Large intestine (tissue), 3 donors: ENCODE measurements around the gene HBG2. TPM values are rescaled to one million over a fixed set of nuclear protein-coding genes. Genes with fewer than 3 reads are reported as not detected.

Experiments used
- DNase-seq, 2 donors: peaks; one replicate each; pipeline versions ENCODE4 v3.0.0 to v3.0.0-alpha.2; 2013
- H3K27ac ChIP-seq: one replicate; pipeline ENCODE4 v1.5.1; 2013; ENCODE audit warnings: low read length
- H3K27me3 ChIP-seq: 2 replicates; pipeline ENCODE4 v1.6.1; 2013; ENCODE audit warnings: low read length; ENCODE audit not compliant: control insufficient read depth, insufficient read depth
- H3K36me3 ChIP-seq: 2 replicates; pipeline ENCODE4 v1.6.1; 2013; ENCODE audit warnings: low read length; ENCODE audit not compliant: control insufficient read depth, insufficient read depth
- H3K4me1 ChIP-seq: one replicate; pipeline ENCODE4 v1.6.1; 2013; ENCODE audit warnings: low read length; ENCODE audit not compliant: control insufficient read depth, insufficient read depth
- H3K4me3 ChIP-seq: one replicate; pipeline ENCODE4 v1.5.1; 2013; ENCODE audit warnings: low read length
- H3K9me3 ChIP-seq: one replicate; pipeline ENCODE4 v1.6.1; 2013; ENCODE audit warnings: mild to moderate bottlenecking, low read depth, low read length, moderate library complexity; ENCODE audit not compliant: control insufficient read depth
- WGBS: methylation state at CpG from one replicate; pipeline ENCODE4 v1.1.5; 2013; ENCODE audit warnings: low lambda C conversion rate; ENCODE audit not compliant: insufficient coverage; 5-methylcytosine and 5-hydroxymethylcytosine counted together
- polyA plus RNA-seq: library from polyadenylated mRNA; unstranded; fragments of 120-200 nt; gene quantifications from one replicate; pipeline ENCODE4 v1.2.1, GENCODE V29; 2013

Gene HBG2
- polyA plus RNA-seq, 1 donor: 2,367 TPM

DNA sequence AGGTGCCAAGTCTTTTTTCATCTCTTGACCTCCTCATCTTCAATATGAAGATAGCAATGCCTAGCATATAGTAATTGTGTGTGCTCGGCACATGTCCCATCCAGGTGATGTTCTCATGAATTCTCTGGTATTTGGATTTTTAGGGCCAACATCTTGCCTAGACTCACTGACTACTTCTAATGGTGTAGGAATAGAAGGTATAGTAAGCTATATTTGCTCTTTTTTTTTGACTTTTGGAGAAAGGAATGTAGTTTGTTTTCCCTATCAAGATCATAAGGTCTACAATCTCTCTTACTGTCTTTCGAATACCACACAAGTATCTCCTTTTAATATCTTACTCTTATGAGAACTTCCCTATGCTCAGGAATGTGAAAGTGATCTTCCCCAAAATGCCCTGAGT is 23.5 kb downstream of the HBG2 start:
- Histone ChIP-seq H3K36me3 (no peaks in the 10 kb centered on the region), H3K27ac (no peak overlapping the region), H3K27me3 (no peaks in the 10 kb centered on the region), H3K9me3 (no peaks in the 10 kb centered on the region), H3K4me1 (no peaks in the 10 kb centered on the region), H3K4me3 (no peak overlapping the region)
- WGBS: no CpG with 5 or more reads among the region's 2 CpGs
- no peak for DNase-seq

DNA sequence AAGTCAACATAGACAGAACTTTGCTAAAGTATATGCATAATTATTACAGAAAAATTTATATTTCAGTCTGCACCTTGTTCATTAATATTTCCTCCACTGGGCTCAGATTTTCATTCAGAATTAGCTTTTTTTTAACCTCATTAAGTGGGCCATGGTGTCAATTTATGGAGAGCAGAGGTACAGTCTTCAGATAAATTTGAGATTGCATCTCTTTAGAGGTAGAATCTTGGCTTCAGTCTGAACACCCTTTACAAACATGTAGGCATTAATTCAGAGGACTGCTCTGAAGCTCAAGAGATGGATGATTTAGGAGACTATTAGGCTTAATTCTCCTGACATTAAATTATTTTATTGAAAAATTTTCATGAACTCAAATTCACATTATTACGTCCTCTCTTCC is 24.3 kb downstream of the HBG2 start:
- Histone ChIP-seq H3K36me3 (no peaks in the 10 kb centered on the region), H3K4me3 (no peak overlapping the region), H3K27me3 (no peaks in the 10 kb centered on the region), H3K4me1 (no peaks in the 10 kb centered on the region), H3K9me3 (no peaks in the 10 kb centered on the region), H3K27ac (no peak overlapping the region)
- no peak for DNase-seq
- WGBS: 89% methylated on average over 1 of the region's 1 CpG

DNA sequence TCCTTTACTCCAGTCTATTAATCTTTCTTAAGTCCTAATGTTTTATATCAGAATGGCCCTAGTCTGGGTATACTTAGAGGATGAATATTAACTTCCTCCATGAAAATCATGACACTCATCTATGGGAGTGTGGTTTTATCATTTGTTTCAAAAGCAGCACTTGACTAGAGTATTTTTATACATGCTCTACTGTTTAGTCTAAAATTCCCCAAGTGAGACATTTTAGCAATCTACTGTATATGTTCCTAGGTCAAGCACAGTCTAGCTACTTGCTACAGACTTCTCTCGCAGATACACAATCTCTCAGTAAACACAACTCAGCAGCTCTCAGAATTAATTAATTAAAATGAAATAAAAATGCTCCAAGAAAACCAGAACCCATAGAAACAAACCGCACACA is 24.8 kb downstream of the HBG2 start:
- H3K27me3 ChIP-seq: no peaks in the 10 kb centered on the region
- WGBS: 100% methylated on average over 1 of the region's 2 CpGs
- no peaks in the 10 kb centered on the region for H3K4me1 ChIP-seq
- no peak overlapping the region for H3K27ac ChIP-seq
- H3K4me3 ChIP-seq: no peak overlapping the region
- no peaks in the 10 kb centered on the region for H3K36me3 ChIP-seq
- no peak for DNase-seq
- no peaks in the 10 kb centered on the region for H3K9me3 ChIP-seq

DNA sequence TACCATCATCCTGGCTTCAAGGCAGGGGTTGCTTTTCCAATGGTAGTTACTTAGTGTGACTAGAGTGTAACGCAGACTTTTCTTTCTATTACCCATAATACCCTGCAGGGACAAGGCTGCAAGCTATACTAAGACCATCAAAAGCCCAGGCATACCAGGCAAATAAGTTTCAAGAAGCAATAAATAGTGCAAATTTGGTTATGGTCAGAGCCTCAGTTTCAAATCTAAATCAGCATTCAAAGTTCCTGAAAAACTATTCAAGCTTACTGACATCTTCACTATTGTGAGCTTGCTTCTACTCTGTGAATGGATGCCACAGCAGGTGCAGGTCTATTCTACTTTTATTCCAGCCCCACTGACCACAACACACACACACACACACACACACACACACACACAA is 25.2 kb downstream of the HBG2 start:
- no peak for DNase-seq
- H3K27me3 ChIP-seq: no peaks in the 10 kb centered on the region
- WGBS: no CpG with 5 or more reads among the region's 1 CpG
- H3K4me3 ChIP-seq: no peak overlapping the region
- H3K36me3 ChIP-seq: no peaks in the 10 kb centered on the region
- H3K9me3 ChIP-seq: no peaks in the 10 kb centered on the region
- H3K4me1 ChIP-seq: no peaks in the 10 kb centered on the region
- H3K27ac ChIP-seq: no peak overlapping the region

DNA sequence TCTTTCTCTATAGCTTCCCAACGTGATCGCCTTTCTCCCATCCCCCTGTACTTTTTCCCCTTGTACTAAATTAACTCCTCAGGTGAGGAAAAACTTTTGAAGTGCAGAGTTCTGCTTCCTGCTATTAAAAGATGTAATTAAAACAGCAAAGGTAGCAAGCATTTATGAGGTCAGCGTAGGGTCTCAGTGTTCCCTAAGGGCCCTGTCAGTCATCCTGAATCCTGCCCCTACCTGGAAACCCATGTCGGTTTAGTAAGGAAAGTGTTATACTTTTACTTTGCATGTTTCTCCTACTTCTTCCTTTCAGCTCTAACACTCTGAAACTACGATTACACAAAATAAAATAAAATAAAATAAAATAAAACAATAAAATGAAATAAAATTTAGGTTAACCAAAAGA is 26.5 kb downstream of the HBG2 start:
- 81% methylated on average over 5 of the region's 5 CpGs for WGBS
- H3K9me3 ChIP-seq: no peaks in the 10 kb centered on the region
- H3K27me3 ChIP-seq: no peaks in the 10 kb centered on the region
- H3K4me1 ChIP-seq: no peaks in the 10 kb centered on the region
- H3K4me3 ChIP-seq: no peak overlapping the region
- DNase-seq: no peak
- H3K27ac ChIP-seq: no peak overlapping the region
- H3K36me3 ChIP-seq: no peaks in the 10 kb centered on the region

DNA sequence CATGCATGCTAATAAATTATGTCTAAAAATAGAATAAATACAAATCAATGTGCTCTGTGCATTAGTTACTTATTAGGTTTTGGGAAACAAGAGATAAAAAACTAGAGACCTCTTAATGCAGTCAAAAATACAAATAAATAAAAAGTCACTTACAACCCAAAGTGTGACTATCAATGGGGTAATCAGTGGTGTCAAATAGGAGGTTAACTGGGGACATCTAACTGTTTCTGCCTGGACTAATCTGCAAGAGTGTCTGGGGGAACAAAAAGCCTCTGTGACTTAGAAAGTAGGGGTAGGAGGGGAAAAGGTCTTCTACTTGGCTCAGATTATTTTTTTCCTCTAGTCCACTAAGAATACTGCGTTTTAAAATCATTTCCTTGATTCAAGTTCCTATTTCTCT is 26.9 kb downstream of the HBG2 start:
- 60% methylated on average over 1 of the region's 1 CpG for WGBS
- no peaks in the 10 kb centered on the region for H3K36me3 ChIP-seq
- no peaks in the 10 kb centered on the region for H3K4me1 ChIP-seq
- no peak for DNase-seq
- no peak overlapping the region for H3K27ac ChIP-seq
- no peaks in the 10 kb centered on the region for H3K27me3 ChIP-seq
- H3K9me3 ChIP-seq: no peaks in the 10 kb centered on the region
- no peak overlapping the region for H3K4me3 ChIP-seq

DNA sequence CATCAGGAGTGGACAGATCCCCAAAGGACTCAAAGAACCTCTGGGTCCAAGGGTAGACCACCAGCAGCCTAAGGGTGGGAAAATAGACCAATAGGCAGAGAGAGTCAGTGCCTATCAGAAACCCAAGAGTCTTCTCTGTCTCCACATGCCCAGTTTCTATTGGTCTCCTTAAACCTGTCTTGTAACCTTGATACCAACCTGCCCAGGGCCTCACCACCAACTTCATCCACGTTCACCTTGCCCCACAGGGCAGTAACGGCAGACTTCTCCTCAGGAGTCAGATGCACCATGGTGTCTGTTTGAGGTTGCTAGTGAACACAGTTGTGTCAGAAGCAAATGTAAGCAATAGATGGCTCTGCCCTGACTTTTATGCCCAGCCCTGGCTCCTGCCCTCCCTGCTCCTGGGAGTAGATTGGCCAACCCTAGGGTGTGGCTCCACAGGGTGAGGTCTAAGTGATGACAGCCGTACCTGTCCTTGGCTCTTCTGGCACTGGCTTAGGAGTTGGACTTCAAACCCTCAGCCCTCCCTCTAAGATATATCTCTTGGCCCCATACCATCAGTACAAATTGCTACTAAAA is 27.8 kb downstream of the HBG2 start, which contains the start of gene HBB:
Gene HBB, minus strand, starts transcription at position 340 of the 579 bp plus-strand sequence. Its CDS starts 50 bp downstream, at position 290.
- H3K36me3 ChIP-seq: no peaks in the 10 kb centered on the region
- no peaks in the 10 kb centered on the region for H3K4me1 ChIP-seq
- WGBS: 40% methylated on average over 1 of the region's 3 CpGs
- no peak within 1 kb of the TSS for H3K27ac ChIP-seq
- no peak within 1 kb of the TSS for H3K4me3 ChIP-seq
- H3K9me3 ChIP-seq: no peaks in the 10 kb centered on the region
- no peak for DNase-seq
- no peaks in the 10 kb centered on the region for H3K27me3 ChIP-seq

DNA sequence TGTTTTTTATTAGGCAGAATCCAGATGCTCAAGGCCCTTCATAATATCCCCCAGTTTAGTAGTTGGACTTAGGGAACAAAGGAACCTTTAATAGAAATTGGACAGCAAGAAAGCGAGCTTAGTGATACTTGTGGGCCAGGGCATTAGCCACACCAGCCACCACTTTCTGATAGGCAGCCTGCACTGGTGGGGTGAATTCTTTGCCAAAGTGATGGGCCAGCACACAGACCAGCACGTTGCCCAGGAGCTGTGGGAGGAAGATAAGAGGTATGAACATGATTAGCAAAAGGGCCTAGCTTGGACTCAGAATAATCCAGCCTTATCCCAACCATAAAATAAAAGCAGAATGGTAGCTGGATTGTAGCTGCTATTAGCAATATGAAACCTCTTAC is 29.1 kb downstream of the HBG2 start:
- Histone ChIP-seq H3K27ac (no peak overlapping the region), H3K27me3 (no peaks in the 10 kb centered on the region), H3K9me3 (no peaks in the 10 kb centered on the region), H3K4me1 (no peaks in the 10 kb centered on the region), H3K4me3 (no peak overlapping the region), H3K36me3 (no peaks in the 10 kb centered on the region)
- DNase-seq: no peak
- WGBS: no CpG with 5 or more reads among the region's 2 CpGs

DNA sequence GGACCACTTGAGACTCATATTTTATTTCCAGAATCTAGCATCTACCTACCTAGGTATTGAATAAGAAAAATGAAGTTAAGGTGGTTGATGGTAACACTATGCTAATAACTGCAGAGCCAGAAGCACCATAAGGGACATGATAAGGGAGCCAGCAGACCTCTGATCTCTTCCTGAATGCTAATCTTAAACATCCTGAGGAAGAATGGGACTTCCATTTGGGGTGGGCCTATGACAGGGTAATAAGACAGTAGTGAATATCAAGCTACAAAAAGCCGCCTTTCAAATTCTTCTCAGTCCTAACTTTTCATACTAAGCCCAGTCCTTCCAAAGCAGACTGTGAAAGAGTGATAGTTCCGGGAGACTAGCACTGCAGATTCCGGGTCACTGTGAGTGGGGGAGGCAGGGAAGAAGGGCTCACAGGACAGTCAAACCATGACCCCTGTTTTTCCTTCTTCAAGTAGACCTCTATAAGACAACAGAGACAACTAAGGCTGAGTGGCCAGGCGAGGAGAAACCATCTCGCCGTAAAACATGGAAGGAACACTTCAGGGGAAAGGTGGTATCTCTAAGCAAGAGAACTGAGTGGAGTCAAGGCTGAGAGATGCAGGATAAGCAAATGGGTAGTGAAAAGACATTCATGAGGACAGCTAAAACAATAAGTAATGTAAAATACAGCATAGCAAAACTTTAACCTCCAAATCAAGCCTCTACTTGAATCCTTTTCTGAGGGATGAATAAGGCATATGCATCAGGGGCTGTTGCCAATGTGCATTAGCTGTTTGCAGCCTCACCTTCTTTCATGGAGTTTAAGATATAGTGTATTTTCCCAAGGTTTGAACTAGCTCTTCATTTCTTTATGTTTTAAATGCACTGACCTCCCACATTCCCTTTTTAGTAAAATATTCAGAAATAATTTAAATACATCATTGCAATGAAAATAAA is 29.8 kb downstream of the HBG2 start:
- H3K27ac ChIP-seq: no peak overlapping the region
- DNase-seq: no peak
- H3K36me3 ChIP-seq: no peaks in the 10 kb centered on the region
- no peak overlapping the region for H3K4me3 ChIP-seq
- no peaks in the 10 kb centered on the region for H3K9me3 ChIP-seq
- H3K27me3 ChIP-seq: no peaks in the 10 kb centered on the region
- H3K4me1 ChIP-seq: no peaks in the 10 kb centered on the region
- WGBS: no CpG with 5 or more reads among the region's 6 CpGs

DNA sequence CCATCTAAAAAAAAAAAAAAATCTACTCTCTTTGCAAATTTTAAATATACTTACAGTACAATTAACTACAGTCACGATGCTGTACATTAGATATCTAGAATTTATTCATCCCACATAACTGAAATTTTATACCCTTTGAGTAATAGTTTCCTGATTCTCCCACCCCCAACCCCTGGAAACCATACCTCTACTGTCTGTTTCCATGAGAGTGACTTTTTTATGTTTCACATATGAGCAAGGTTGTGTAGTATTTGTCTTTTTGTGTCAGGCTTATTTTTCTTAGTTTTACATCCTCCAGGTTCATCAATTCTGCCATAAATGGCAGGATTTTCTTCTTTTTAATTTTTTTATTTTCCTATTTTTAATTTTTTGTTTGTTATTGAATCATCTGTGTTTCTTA is 30.9 kb downstream of the HBG2 start:
- no peak for DNase-seq
- Histone ChIP-seq H3K4me1 (no peaks in the 10 kb centered on the region), H3K4me3 (no peak overlapping the region), H3K9me3 (no peaks in the 10 kb centered on the region), H3K36me3 (no peaks in the 10 kb centered on the region), H3K27ac (no peak overlapping the region), H3K27me3 (no peaks in the 10 kb centered on the region)
- 83% methylated on average over 1 of the region's 1 CpG for WGBS
